ENCODE results near the gene ANAPC7.

DNA sequence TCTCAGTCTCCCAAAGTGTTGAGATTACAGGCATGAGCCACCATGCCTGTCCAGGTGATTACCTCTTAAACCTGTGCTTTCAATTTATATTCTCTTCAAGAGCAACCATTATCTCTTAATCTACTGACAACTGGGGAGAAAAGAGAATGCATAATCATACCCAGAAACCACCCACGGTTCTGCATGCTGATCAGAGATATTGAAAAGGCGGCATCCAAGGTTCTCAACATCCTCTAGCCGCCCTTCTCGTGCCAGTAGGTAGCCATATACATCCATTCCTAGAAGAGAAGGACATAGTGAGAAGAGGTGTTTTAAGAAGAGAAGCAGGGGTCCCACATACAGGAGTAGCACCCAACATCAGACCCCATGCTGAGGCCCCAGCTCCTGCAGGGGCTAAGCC, 20.8 kb downstream of the ANAPC7 start:
- TF ChIP-seq BMI1 (IDR thresholded peaks at IDR 0.05; ENCODE audit: low read length) (no peak), ZNF224 (CRISPR knock-in tag; IDR thresholded peaks at IDR 0.05) (no peak), BHLHE40 (IDR thresholded peaks at IDR 0.05; ENCODE audit: low read length) (no peak), SMC3 (conservative IDR thresholded peaks at IDR 0.05; ENCODE audit: insufficient read depth, low read depth, low read length) (no peak), ZZZ3 (IDR thresholded peaks at IDR 0.05) (no peak), CREB1 (IDR thresholded peaks at IDR 0.05) (no peak), CREB1 (CRISPR knock-in tag; IDR thresholded peaks at IDR 0.05) (no peak)
- TF ChIP-seq, protein P1, sequence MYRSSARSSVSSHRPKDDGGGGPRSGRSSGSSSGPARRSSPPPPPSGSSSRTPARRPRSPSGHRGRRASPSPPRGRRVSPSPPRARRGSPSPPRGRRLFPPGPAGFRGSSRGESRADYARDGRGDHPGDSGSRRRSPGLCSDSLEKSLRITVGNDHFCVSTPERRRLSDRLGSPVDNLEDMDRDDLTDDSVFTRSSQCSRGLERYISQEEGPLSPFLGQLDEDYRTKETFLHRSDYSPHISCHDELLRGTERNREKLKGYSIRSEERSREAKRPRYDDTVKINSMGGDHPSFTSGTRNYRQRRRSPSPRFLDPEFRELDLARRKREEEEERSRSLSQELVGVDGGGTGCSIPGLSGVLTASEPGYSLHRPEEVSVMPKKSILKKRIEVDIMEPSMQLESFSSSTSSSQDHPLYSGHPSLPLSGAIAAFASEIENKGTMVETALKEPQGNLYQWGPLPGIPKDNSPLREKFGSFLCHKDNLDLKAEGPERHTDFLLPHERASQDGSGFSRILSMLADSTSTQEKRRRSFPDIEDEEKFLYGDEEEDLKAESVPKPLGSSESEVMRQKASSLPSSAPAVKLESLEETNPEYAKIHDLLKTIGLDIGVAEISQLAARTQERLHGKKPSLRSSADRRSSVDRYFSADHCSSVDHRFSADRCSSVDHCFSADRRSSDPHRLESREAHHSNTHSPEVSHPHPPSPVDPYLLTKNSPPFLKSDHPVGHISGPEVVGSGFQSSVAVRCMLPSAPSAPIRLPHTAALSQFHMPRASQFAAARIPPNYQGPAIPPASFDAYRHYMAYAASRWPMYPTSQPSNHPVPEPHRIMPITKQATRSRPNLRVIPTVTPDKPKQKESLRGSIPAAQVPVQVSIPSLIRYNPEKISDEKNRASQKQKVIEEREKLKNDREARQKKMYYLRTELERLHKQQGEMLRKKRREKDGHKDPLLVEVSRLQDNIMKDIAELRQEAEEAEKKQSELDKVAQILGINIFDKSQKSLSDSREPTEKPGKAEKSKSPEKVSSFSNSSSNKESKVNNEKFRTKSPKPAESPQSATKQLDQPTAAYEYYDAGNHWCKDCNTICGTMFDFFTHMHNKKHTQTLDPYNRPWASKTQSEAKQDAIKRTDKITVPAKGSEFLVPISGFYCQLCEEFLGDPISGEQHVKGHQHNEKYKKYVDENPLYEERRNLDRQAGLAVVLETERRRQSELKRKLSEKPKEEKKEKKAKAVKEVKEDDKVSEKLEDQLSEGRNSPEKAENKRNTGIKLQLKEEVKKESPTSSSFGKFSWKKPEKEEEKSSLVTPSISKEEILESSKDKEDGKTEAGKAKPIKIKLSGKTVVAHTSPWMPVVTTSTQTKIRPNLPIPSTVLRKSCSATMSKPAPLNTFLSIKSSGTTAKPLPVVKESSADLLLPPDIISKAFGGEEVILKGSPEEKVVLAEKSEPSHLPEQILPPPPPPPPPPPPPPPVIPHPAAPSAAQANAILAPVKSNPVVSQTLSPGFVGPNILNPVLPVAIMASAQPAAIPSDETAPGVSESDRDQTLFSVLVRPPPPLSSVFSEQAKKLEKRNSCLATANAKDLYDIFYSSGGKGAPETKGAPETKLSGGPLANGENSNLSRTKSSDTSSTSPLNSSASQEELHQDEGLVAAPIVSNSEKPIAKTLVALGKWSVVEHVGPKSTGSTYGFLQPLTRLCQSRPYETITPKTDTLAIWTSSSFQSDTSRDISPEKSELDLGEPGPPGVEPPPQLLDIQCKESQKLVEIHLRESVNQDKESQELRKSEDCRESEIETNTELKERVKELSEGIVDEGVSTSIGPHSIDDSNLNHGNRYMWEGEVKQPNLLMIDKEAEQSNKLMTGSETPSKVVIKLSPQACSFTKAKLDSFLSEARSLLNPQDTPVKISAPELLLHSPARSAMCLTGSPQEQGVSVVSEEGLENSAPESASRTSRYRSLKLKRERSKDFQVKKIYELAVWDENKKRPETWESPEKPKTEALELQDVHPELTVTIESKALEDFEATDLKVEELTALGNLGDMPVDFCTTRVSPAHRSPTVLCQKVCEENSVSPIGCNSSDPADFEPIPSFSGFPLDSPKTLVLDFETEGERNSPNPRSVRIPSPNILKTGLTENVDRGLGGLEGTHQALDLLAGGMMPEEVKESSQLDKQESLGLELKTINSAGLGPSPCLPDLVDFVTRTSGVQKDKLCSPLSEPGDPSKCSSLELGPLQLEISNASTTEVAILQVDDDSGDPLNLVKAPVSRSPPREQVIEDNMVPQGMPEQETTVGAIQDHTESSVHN (IDR thresholded peaks at IDR 0.05; ENCODE audit: borderline replicate concordance in 1 of 2, low read depth in 1 of 2), result no peak
- TF ChIP-seq, protein P2, sequence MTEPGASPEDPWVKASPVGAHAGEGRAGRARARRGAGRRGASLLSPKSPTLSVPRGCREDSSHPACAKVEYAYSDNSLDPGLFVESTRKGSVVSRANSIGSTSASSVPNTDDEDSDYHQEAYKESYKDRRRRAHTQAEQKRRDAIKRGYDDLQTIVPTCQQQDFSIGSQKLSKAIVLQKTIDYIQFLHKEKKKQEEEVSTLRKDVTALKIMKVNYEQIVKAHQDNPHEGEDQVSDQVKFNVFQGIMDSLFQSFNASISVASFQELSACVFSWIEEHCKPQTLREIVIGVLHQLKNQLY (CRISPR knock-in tag; conservative IDR thresholded peaks at IDR 0.05), result no peak
- TF ChIP-seq, protein P3, sequence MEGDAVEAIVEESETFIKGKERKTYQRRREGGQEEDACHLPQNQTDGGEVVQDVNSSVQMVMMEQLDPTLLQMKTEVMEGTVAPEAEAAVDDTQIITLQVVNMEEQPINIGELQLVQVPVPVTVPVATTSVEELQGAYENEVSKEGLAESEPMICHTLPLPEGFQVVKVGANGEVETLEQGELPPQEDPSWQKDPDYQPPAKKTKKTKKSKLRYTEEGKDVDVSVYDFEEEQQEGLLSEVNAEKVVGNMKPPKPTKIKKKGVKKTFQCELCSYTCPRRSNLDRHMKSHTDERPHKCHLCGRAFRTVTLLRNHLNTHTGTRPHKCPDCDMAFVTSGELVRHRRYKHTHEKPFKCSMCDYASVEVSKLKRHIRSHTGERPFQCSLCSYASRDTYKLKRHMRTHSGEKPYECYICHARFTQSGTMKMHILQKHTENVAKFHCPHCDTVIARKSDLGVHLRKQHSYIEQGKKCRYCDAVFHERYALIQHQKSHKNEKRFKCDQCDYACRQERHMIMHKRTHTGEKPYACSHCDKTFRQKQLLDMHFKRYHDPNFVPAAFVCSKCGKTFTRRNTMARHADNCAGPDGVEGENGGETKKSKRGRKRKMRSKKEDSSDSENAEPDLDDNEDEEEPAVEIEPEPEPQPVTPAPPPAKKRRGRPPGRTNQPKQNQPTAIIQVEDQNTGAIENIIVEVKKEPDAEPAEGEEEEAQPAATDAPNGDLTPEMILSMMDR (IDR thresholded peaks at IDR 0.05 in 2 of 3, conservative IDR thresholded peaks at IDR 0.05 in 1 of 3; ENCODE audit: insufficient read depth in 2 of 3, low read depth in 1 of 3, low read length in 3 of 3), result no peak
- TF ChIP-seq, protein P4, sequence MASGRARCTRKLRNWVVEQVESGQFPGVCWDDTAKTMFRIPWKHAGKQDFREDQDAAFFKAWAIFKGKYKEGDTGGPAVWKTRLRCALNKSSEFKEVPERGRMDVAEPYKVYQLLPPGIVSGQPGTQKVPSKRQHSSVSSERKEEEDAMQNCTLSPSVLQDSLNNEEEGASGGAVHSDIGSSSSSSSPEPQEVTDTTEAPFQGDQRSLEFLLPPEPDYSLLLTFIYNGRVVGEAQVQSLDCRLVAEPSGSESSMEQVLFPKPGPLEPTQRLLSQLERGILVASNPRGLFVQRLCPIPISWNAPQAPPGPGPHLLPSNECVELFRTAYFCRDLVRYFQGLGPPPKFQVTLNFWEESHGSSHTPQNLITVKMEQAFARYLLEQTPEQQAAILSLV (tag; IDR thresholded peaks at IDR 0.05), result no peak
